Loucy (cell line): ENCODE measurements around the gene LMBR1.
A peak's percentile ranks its signal among the peaks of the same experiment; 100 is the strongest.
"Not testable (repeated sequence)": the region's sequence is repeated elsewhere in the genome, so short reads cannot be mapped to it uniquely, and the experiment has no call there.

ENCODE experiments used
- H2AFZ ChIP-seq: fragments of 200-600 bp; sonication (generic); 2 replicates; pipeline ENCODE4 v1.6.0; 2016; ENCODE audit warnings: antibody characterized with exemption, mild to moderate bottlenecking, low read length, moderate library complexity
- H3F3A ChIP-seq: fragments of 200-600 bp; 2 replicates; pipeline ENCODE4 v1.6.0; 2016; ENCODE audit warnings: antibody characterized with exemption, low read depth, mild to moderate bottlenecking
- H3K27me3 ChIP-seq: fragments of 200-600 bp; sonication (generic); 2 replicates; pipeline ENCODE4 v1.6.1; 2014; ENCODE audit warnings: low read length, mild to moderate bottlenecking; ENCODE audit not compliant: insufficient read depth, poor library complexity, severe bottlenecking
- H3K36me3 ChIP-seq: fragments of 200-600 bp; sonication (generic); 2 replicates; pipeline ENCODE4 v1.6.1; 2016; ENCODE audit warnings: low read length; ENCODE audit not compliant: insufficient read depth
- H3K4me1 ChIP-seq: fragments of 200-600 bp; sonication (generic); 2 replicates; pipeline ENCODE4 v1.5.1; 2014; ENCODE audit warnings: low read length, mild to moderate bottlenecking; ENCODE audit not compliant: insufficient read depth, poor library complexity, severe bottlenecking
- H3K4me2 ChIP-seq: fragments of 200-600 bp; sonication (generic); 2 replicates; pipeline ENCODE4 v1.6.0; 2014; ENCODE audit warnings: antibody characterized with exemption, low read length, low read depth, mild to moderate bottlenecking; ENCODE audit not compliant: poor library complexity, severe bottlenecking
- H3K4me3 ChIP-seq: fragments of 200-600 bp; sonication (generic); 2 replicates; pipeline ENCODE4 v1.5.1; 2014; ENCODE audit warnings: low read length, mild to moderate bottlenecking, mixed read lengths; ENCODE audit not compliant: poor library complexity, severe bottlenecking
- H3K79me2 ChIP-seq: fragments of 200-600 bp; sonication (generic); 2 replicates; pipeline ENCODE4 v1.6.1; 2014; ENCODE audit warnings: low read length; ENCODE audit not compliant: insufficient read depth
- H3K9ac ChIP-seq: fragments of 200-600 bp; sonication (generic); 2 replicates; pipeline ENCODE4 v1.6.0; 2014; ENCODE audit warnings: mild to moderate bottlenecking, low read depth, low read length, moderate library complexity; ENCODE audit not compliant: poor library complexity, severe bottlenecking
- H3K9me2 ChIP-seq: fragments of 200-600 bp; sonication (generic); replicated peaks from 2 replicates; pipeline ENCODE4 v1.6.1; 2016; ENCODE audit warnings: low read depth, low read length, mixed read lengths
- H3K9me3 ChIP-seq: fragments of 200-600 bp; sonication (generic); 2 replicates; pipeline ENCODE4 v1.6.1; 2014; ENCODE audit warnings: mild to moderate bottlenecking, antibody characterized with exemption, low read length, low read depth; ENCODE audit not compliant: insufficient read depth
- H4K20me1 ChIP-seq: fragments of 200-600 bp; sonication (generic); 2 replicates; pipeline ENCODE4 v1.6.0; 2014; ENCODE audit warnings: antibody characterized with exemption, low read length, mild to moderate bottlenecking; ENCODE audit not compliant: insufficient read depth, poor library complexity, severe bottlenecking
- EZH2phosphoT487 ChIP-seq: fragments of 200-600 bp; IDR thresholded peaks from 2 replicates; pipeline ENCODE4 v1.6.1; 2018; ENCODE audit warnings: antibody characterized with exemption, mild to moderate bottlenecking, moderate library complexity, borderline replicate concordance
- TF ChIP-seq, protein P1 (sequence below): fragments of 200-600 bp; sonication (generic); conservative IDR thresholded peaks from 2 replicates; pipeline ENCODE4 v1.5.1; 2014; ENCODE audit warnings: mild to moderate bottlenecking, antibody characterized with exemption, low read length

The LMBR1 gene

DNA sequence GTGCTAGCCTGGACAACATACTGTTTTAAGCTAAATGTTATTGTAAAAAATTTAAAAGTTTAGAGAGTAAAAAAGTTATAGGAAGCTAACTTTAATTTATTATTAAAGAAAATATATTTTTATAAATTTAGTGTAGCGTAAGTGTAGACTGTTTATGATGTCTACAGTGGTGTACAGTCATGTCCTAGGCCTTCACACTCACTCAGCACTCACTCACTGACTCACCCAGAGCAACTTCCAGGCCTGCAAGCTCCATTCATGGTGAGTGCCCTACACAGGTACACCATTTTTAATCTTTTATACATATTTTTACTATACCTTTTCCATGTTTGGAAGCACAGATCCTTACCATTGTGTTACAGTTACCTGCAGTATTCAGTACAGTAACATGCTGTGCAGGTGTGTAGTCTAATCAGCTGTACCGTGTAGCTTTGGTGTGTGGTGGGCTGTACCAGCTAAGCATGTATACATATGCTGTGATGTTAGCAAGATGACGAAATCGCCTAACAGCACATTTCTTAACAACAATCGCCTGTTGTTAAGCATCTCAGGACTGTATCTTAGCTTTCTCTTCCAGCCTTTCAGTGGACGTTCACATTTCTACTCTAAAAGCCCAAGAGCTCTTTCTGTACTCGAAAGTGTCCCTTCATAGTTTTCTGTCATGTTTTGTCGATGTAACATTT lies 240.0 kb downstream of the LMBR1 start:
- Histone ChIP-seq H3K9me3 (no peaks in the 10 kb centered on the region), H3K9me2 (no peaks in the 10 kb centered on the region), H2AFZ (no peak overlapping the region), H3F3A (no peaks in the 10 kb centered on the region), H3K4me3 (no peak overlapping the region), H3K9ac (no peak overlapping the region), H4K20me1 (no peaks in the 10 kb centered on the region), H3K27me3 (no peaks in the 10 kb centered on the region), H3K4me2 (no peak overlapping the region), H3K79me2 (no peaks in the 10 kb centered on the region), H3K4me1 (no peaks in the 10 kb centered on the region), H3K36me3 (no peaks in the 10 kb centered on the region)
- TF ChIP-seq EZH2phosphoT487, result no peak
- TF ChIP-seq, protein P1, sequence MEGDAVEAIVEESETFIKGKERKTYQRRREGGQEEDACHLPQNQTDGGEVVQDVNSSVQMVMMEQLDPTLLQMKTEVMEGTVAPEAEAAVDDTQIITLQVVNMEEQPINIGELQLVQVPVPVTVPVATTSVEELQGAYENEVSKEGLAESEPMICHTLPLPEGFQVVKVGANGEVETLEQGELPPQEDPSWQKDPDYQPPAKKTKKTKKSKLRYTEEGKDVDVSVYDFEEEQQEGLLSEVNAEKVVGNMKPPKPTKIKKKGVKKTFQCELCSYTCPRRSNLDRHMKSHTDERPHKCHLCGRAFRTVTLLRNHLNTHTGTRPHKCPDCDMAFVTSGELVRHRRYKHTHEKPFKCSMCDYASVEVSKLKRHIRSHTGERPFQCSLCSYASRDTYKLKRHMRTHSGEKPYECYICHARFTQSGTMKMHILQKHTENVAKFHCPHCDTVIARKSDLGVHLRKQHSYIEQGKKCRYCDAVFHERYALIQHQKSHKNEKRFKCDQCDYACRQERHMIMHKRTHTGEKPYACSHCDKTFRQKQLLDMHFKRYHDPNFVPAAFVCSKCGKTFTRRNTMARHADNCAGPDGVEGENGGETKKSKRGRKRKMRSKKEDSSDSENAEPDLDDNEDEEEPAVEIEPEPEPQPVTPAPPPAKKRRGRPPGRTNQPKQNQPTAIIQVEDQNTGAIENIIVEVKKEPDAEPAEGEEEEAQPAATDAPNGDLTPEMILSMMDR, result no peak

DNA sequence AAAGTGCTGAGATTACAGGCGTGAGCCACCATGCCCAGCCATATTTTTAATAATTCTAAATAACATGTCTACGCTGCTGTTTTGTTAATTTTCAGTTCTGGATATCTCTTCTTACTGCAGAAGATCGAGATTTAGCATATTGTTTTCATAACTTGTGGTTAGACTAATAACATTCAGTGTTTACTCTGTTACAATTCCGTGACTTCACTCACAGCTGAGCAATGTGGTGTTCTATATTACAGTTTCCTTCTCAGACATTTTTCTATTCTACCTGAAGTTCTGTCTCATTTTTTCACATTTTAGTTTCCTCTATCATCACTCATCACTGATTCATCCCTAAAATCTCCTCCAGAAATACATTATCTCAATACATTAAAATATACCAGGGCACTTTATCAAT lies 241.5 kb downstream of the LMBR1 start:
- Histone ChIP-seq H2AFZ (no peak overlapping the region), H3K79me2 (no peaks in the 10 kb centered on the region), H3K36me3 (no peaks in the 10 kb centered on the region), H3K9ac (no peak overlapping the region), H4K20me1 (no peaks in the 10 kb centered on the region), H3K27me3 (no peaks in the 10 kb centered on the region), H3K9me3 (no peaks in the 10 kb centered on the region), H3F3A (no peaks in the 10 kb centered on the region), H3K4me2 (no peak overlapping the region), H3K4me1 (no peaks in the 10 kb centered on the region), H3K9me2 (no peaks in the 10 kb centered on the region), H3K4me3 (no peak overlapping the region)
- TF ChIP-seq EZH2phosphoT487, result no peak
- TF ChIP-seq, protein P1, result no peak

DNA sequence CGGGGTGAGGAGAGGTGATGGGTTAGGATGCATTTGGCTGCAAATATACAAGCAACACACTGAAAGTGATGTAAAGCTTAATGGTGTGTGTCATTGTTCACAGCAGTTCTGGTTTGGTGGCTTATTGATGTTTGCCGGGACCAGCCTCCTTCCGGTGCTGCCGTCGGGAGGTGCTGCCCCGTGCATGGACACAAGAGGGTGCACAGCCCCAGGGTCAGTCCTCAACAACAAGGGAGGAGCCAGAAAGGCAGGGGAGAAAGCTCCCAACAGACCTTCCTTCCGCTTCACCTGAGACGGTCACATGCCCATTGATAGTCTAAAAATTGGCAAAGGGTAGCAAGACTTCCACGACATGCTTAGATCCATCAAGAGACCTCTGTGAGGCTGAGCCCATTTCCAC lies 242.9 kb downstream of the LMBR1 start:
- H4K20me1 ChIP-seq, result no peaks in the 10 kb centered on the region
- no peaks in the 10 kb centered on the region for H3K36me3 ChIP-seq
- H3K9me3 ChIP-seq, result no peaks in the 10 kb centered on the region
- no peak overlapping the region for H3K9ac ChIP-seq
- H3K9me2 ChIP-seq, result no peaks in the 10 kb centered on the region
- H3K4me1 ChIP-seq, result no peaks in the 10 kb centered on the region
- H2AFZ ChIP-seq, result no peak overlapping the region
- no peaks in the 10 kb centered on the region for H3F3A ChIP-seq
- no peaks in the 10 kb centered on the region for H3K27me3 ChIP-seq
- TF ChIP-seq, protein P1, result peak; percentile 46
- no peak for TF ChIP-seq EZH2phosphoT487
- no peaks in the 10 kb centered on the region for H3K79me2 ChIP-seq
- H3K4me3 ChIP-seq, result no peak overlapping the region
- no peak overlapping the region for H3K4me2 ChIP-seq

DNA sequence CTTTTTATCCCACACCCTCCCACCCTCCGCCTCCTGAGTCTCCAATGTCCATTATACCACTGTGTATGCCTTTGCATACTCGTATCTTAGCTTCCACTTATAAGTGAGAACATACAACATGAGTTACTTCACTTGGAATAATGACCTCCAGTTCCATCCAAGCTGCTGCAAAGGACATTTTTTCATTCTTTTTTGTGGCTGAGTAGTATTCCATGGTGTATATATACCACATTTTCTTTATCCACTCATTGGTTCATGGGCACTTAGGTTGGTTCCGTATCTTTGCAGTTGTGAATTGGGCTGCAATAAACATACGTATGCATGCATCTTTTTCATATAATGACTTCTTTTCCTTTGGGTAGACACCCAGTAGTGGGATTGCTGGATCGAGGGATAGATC lies 245.7 kb downstream of the LMBR1 start:
- H2AFZ ChIP-seq, result not testable (repeated sequence)

More for the DNA sequence above, 245.7 kb downstream of the LMBR1 start:
- not testable (repeated sequence) for H3K4me2 ChIP-seq, H3K4me1 ChIP-seq, H3K9me3 ChIP-seq, H3K27me3 ChIP-seq, H3K36me3 ChIP-seq, H3K4me3 ChIP-seq, H4K20me1 ChIP-seq, H3K79me2 ChIP-seq, H3K9ac ChIP-seq, H3K9me2 ChIP-seq, H3F3A ChIP-seq
